ENCODE measurements around the gene MYH8.

Gene MYH8

GRCh38 chr17:10421900-10422542, at the start of gene MYH8:
Gene MYH8, minus strand, starts transcription at chr17:10421950. Its CDS starts 1,723 bp downstream, at chr17:10420227.
- no peak for DNase-seq

GRCh38 chr17:10469459-10469858, 47.7 kb upstream of the MYH8 start, which contains the start of gene MYH4:
Gene MYH4, minus strand, starts transcription at chr17:10469559. Its CDS starts 2,814 bp downstream, at chr17:10466745.
- no peak for DNase-seq

GRCh38 chr17:10463402-10463801, 41.7 kb upstream of the MYH8 start:
- DNase-seq = no peak

- no peak for DNase-seq
Measured at GRCh38 chr17:10460062-10460461, 38.3 kb upstream of the MYH8 start.

- no peak for DNase-seq
Measured at GRCh38 chr17:10458701-10459100, 37.0 kb upstream of the MYH8 start.

- DNase-seq = no peak
Measured at GRCh38 chr17:10457952-10458351, 36.2 kb upstream of the MYH8 start.

GRCh38 chr17:10447026-10447931, 25.5 kb upstream of the MYH8 start:
- no peak for DNase-seq

- DNase-seq = no peak
Measured at GRCh38 chr17:10439816-10440215, 18.1 kb upstream of the MYH8 start.

GRCh38 chr17:10435096-10435495, 13.3 kb upstream of the MYH8 start:
- no peak for DNase-seq

- DNase-seq = no peak
Measured at GRCh38 chr17:10429421-10430045, 7.8 kb upstream of the MYH8 start.

GRCh38 chr17:10428781-10429180, 7.0 kb upstream of the MYH8 start:
- no peak for DNase-seq

- no peak for DNase-seq
Measured at GRCh38 chr17:10421211-10421610, 539 bp downstream of the MYH8 start.

GRCh38 chr17:10420811-10421210, 939 bp downstream of the MYH8 start:
- DNase-seq = no peak

GRCh38 chr17:10417431-10417830, 4.3 kb downstream of the MYH8 start:
- no peak for DNase-seq

GRCh38 chr17:10415161-10415560, 6.6 kb downstream of the MYH8 start:
- DNase-seq = no peak

GRCh38 chr17:10403589-10403988, 18.2 kb downstream of the MYH8 start:
- DNase-seq = no peak

- DNase-seq = no peak
Measured at GRCh38 chr17:10398352-10398751, 23.4 kb downstream of the MYH8 start.

- DNase-seq = no peak
Measured at GRCh38 chr17:10396524-10397163, 25.1 kb downstream of the MYH8 start.

- DNase-seq = no peak
Measured at GRCh38 chr17:10394201-10394887, 27.4 kb downstream of the MYH8 start.

GRCh38 chr17:10392880-10393279, 28.9 kb downstream of the MYH8 start:
- DNase-seq = no peak

GRCh38 chr17:10385871-10386270, 35.9 kb downstream of the MYH8 start:
- no peak for DNase-seq

Data from anterior cingulate cortex (tissue), 58 donors.